WTC11 (cell line): ENCODE data around the gene CTNNA1. TPM values are rescaled to one million over a fixed set of nuclear protein-coding genes. Genes with fewer than 3 reads are reported as not detected.
A peak's percentile ranks its signal among the peaks of the same experiment; 100 is the strongest.

Source experiments
- ATAC-seq: fragments of 200-7000 bp; cut with Tn5 transposase; 2 replicates; pipeline ENCODE4 v1.10.0; 2021; ENCODE audit warnings: mild to moderate bottlenecking, moderate library complexity
- CTCF ChIA-PET: fragments of 300-600 bp; sonication (Branson Sonifier 250); formaldehyde crosslinking; loops from one replicate; lab custom pipeline; 2021; ENCODE audit warnings: antibody characterized with exemption; lab: Charles Lee
- POLR2A ChIA-PET: fragments of 350-600 bp; sonication (Branson Sonifier 250); formaldehyde crosslinking; loops from one replicate; lab custom pipeline; 2021; ENCODE audit warnings: antibody characterized with exemption; lab: Charles Lee
- DNase-seq: peaks from one replicate; pipeline ENCODE4 v3.0.0; 2021; ENCODE audit warnings: low spot score
- H3K27ac Mint-ChIP-seq: 2 replicates; pipeline ENCODE4 v1.8.0; 2021; ENCODE audit warnings: mixed read lengths
- H3K27me3 Mint-ChIP-seq: 2 replicates; pipeline ENCODE4 v1.8.0; 2021; ENCODE audit warnings: low read depth, mild to moderate bottlenecking, moderate library complexity, mixed read lengths
- H3K36me3 Mint-ChIP-seq: 2 replicates; pipeline ENCODE4 v1.8.0; 2021; ENCODE audit warnings: mixed read lengths
- H3K4me1 Mint-ChIP-seq: 2 replicates; pipeline ENCODE4 v1.8.0; 2022; ENCODE audit warnings: mixed read lengths
- H3K4me3 Mint-ChIP-seq: 2 replicates; pipeline ENCODE4 v1.8.0; 2021; ENCODE audit warnings: mild to moderate bottlenecking, moderate library complexity, mixed read lengths
- H3K9me3 Mint-ChIP-seq: 2 replicates; pipeline ENCODE4 v1.8.0; 2021; ENCODE audit warnings: mixed read lengths
- ATF1 ChIP-seq: sonication (generic); formaldehyde crosslinking; IDR thresholded peaks from 2 replicates; pipeline ENCODE4 v1.8.1; 2023; ENCODE audit warnings: mild to moderate bottlenecking, moderate library complexity, missing genetic modification reagents
- ETV6 ChIP-seq: sonication (generic); formaldehyde crosslinking; IDR thresholded peaks from 2 replicates; pipeline ENCODE4 v1.8.1; 2022; ENCODE audit warnings: mild to moderate bottlenecking, missing genetic modification reagents
- GABPB1 ChIP-seq: sonication (generic); formaldehyde crosslinking; IDR thresholded peaks from 2 replicates; pipeline ENCODE4 v1.8.1; 2023; ENCODE audit warnings: mild to moderate bottlenecking, missing genetic modification reagents
- IRF2 ChIP-seq: sonication (generic); formaldehyde crosslinking; IDR thresholded peaks from 2 replicates; pipeline ENCODE4 v1.8.0; 2022; ENCODE audit warnings: low read depth, missing genetic modification reagents, borderline replicate concordance
- NR3C1 ChIP-seq: sonication (generic); formaldehyde crosslinking; conservative IDR thresholded peaks from 2 replicates; pipeline ENCODE4 v1.8.1; 2023; ENCODE audit warnings: low read depth, mild to moderate bottlenecking, missing genetic modification reagents
- PRRX2 ChIP-seq: fragments of 250-450 bp; sonication (Bioruptor Pico); IDR thresholded peaks from 2 replicates; pipeline ENCODE4 v1.8.0; 2021; ENCODE audit warnings: mild to moderate bottlenecking
- RELA ChIP-seq: sonication (generic); formaldehyde crosslinking; IDR thresholded peaks from 2 replicates; pipeline ENCODE4 v1.8.1; 2022; ENCODE audit warnings: missing genetic modification reagents, mild to moderate bottlenecking, borderline replicate concordance
- TP53 ChIP-seq: sonication (generic); formaldehyde crosslinking; IDR thresholded peaks from 2 replicates; pipeline ENCODE4 v1.8.1; 2023; ENCODE audit warnings: mild to moderate bottlenecking, missing genetic modification reagents
- ZBTB21 ChIP-seq: sonication (generic); formaldehyde crosslinking; IDR thresholded peaks from 2 replicates; pipeline ENCODE4 v1.8.1; 2023; ENCODE audit warnings: mild to moderate bottlenecking, missing genetic modification reagents, borderline replicate concordance
- total RNA-seq: library from RNA; stranded (reverse); gene quantifications from 3 replicates; pipeline ENCODE4 v1.2.3, GENCODE V29; 2021
- TF ChIP-seq, protein P1 (sequence below): sonication (generic); formaldehyde crosslinking; conservative IDR thresholded peaks from 2 replicates; pipeline ENCODE4 v1.8.1; 2023; ENCODE audit warnings: mild to moderate bottlenecking, low read depth, missing genetic modification reagents, moderate library complexity
- TF ChIP-seq, protein P2 (sequence below): fragments of 250-450 bp; sonication (Bioruptor Pico); conservative IDR thresholded peaks from 2 replicates; pipeline ENCODE4 v1.9.0; 2021; ENCODE audit warnings: mild to moderate bottlenecking
- TF ChIP-seq, protein P3 (sequence below): sonication (generic); formaldehyde crosslinking; IDR thresholded peaks from 2 replicates; pipeline ENCODE4 v1.8.1; 2023; ENCODE audit warnings: mild to moderate bottlenecking, missing genetic modification reagents
- TF ChIP-seq, protein P4 (sequence below): fragments of 250-450 bp; sonication (Bioruptor Pico); IDR thresholded peaks from 2 replicates; pipeline ENCODE4 v1.8.0; 2021; ENCODE audit warnings: mild to moderate bottlenecking
- TF ChIP-seq, protein P5 (sequence below): sonication (generic); formaldehyde crosslinking; conservative IDR thresholded peaks from 2 replicates; pipeline ENCODE4 v1.8.1; 2022; ENCODE audit warnings: mild to moderate bottlenecking, missing genetic modification reagents

CTNNA1 gene
- total RNA-seq, 1 experiment from 2014 or later = 309 TPM

DNA sequence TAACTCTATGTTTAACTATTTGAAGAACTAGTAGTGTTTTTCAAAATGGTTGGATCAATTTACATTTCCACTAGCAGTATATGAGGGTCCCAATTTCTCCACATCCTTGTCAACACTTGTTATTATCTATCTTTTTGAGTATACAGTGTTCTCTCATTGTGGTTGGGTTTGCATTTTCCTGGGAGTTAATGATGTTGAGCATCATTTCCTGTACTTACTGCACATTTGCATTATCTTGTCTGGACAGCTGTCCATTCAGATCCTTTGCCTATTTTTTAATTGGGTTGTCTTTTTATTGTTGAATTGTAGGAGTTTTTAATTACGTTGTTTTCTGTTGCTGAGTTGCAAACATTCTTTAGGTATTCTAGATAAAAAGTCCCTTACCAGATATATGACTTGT is 225.4 kb downstream of the CTNNA1 start (continued):
- TF ChIP-seq, protein P1, sequence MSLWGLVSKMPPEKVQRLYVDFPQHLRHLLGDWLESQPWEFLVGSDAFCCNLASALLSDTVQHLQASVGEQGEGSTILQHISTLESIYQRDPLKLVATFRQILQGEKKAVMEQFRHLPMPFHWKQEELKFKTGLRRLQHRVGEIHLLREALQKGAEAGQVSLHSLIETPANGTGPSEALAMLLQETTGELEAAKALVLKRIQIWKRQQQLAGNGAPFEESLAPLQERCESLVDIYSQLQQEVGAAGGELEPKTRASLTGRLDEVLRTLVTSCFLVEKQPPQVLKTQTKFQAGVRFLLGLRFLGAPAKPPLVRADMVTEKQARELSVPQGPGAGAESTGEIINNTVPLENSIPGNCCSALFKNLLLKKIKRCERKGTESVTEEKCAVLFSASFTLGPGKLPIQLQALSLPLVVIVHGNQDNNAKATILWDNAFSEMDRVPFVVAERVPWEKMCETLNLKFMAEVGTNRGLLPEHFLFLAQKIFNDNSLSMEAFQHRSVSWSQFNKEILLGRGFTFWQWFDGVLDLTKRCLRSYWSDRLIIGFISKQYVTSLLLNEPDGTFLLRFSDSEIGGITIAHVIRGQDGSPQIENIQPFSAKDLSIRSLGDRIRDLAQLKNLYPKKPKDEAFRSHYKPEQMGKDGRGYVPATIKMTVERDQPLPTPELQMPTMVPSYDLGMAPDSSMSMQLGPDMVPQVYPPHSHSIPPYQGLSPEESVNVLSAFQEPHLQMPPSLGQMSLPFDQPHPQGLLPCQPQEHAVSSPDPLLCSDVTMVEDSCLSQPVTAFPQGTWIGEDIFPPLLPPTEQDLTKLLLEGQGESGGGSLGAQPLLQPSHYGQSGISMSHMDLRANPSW (CRISPR knock-in tag) = no peak
- no peak for TF ChIP-seq IRF2

DNA sequence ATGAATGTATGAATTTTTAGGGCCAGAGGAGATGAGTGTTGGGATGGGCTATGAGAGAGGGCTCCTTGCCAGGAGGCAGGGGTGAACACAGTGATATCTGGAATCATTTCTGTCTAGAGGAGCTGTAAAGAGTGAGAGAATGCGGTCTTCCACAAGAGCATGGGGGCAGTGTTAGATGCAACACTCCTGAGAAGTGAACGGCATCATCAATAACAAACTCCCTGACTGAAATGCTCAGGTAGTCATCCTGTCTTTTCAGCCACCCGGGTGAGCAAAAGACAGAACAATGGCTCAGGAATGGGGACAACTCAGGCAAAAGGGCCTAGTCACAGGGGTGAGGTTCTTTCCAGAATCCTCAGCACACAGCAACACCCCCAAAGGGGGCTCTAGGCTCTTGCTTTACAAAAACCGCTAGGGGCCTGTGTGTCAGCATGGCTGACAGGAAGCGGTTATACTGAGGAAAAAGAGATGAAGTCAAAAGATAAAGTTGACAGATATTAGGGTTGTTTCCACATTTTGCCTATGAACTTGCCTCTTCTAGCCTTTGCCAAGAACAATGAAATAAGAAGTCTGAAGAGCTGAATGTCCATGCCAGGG is 226.6 kb downstream of the CTNNA1 start:
- H3K27ac Mint-ChIP-seq = peak overlapping the region; percentile 75; the same call in 1 of the 2 replicates
- H3K36me3 Mint-ChIP-seq = no peaks in the 10 kb centered on the region
- POLR2A ChIA-PET = no interaction called here
- ATAC-seq (no peak; the same call in 1 of the 2 replicates), DNase-seq (no peak)
- H3K4me3 Mint-ChIP-seq = no peak overlapping the region
- peaks cover 20% of the 10 kb centered on the region for H3K4me1 Mint-ChIP-seq
- H3K9me3 Mint-ChIP-seq = no peaks in the 10 kb centered on the region
- CTCF ChIA-PET = no interaction called here
- no peaks in the 10 kb centered on the region; the same call in 1 of the 2 replicates for H3K27me3 Mint-ChIP-seq
- TF ChIP-seq ATF1 (CRISPR knock-in tag) = no peak

DNA sequence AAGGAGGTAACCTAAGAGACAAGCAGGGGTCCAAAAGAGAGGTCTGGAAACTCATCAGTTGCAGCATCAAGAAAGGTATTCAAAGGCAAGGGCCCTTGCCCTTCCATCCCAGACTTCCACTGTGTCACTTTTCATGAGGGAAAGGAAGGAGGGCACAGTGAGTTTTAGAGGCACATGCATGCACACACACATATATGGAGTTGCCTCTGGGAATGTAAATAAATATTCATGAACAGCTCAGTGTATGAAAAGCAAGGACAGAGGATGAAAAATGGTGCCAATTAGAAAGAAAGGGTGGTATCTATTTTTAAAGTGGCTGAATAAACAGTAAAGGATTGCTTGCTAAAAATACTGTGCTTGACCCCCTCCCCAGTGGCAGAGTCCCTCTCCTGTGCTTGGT is 227.2 kb downstream of the CTNNA1 start:
- H3K9me3 Mint-ChIP-seq = no peaks in the 10 kb centered on the region

More for the DNA sequence above, 227.2 kb downstream of the CTNNA1 start:
- ATAC-seq (no peak), DNase-seq (no peak)
- Mint-ChIP-seq H3K36me3 (no peaks in the 10 kb centered on the region), H3K27ac (no peak overlapping the region), H3K27me3 (no peaks in the 10 kb centered on the region; the same call in 1 of the 2 replicates), H3K4me1 (peaks cover 20% of the 10 kb centered on the region), H3K4me3 (no peak overlapping the region)
- POLR2A ChIA-PET = no interaction called here
- TF ChIP-seq TP53 (no peak), GABPB1 (CRISPR knock-in tag) (no peak), ZBTB21 (CRISPR knock-in tag) (no peak), PRRX2 (no peak), ETV6 (CRISPR knock-in tag) (no peak), NR3C1 (CRISPR knock-in tag) (no peak), RELA (no peak)
- TF ChIP-seq, protein P2, sequence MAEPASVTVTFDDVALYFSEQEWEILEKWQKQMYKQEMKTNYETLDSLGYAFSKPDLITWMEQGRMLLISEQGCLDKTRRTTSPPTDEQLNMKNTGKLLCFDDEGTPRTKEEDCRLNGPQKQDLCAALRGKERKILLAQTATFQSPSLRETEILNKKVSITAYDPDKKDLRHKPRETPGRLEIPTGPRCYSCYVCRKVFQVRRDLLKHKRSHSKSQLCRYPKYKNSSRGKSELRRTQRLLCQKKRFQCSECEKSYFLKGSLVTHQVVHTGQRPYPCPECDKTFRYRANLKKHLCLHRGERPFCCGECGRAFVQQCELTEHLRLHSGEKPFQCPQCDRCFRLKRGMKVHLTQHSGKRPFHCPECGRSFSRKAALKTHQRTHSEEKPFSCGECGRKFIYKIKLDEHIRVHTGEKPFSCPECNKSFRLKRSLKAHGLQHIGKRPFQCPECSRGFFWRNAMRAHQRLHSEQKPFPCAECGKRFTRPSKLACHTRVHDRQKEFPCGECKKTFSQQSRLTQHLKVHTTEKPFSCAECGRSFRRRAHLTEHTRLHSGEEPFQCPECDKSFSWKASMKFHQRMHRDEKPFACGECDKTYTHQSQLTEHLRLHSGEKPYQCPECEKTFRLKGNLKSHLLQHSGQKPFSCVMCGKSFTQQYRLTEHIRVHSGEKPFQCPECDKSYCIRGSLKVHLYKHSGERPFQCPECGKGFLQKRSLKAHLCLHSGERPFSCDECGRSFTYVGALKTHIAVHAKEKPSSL (CRISPR knock-in tag) = no peak
- TF ChIP-seq, protein P3, sequence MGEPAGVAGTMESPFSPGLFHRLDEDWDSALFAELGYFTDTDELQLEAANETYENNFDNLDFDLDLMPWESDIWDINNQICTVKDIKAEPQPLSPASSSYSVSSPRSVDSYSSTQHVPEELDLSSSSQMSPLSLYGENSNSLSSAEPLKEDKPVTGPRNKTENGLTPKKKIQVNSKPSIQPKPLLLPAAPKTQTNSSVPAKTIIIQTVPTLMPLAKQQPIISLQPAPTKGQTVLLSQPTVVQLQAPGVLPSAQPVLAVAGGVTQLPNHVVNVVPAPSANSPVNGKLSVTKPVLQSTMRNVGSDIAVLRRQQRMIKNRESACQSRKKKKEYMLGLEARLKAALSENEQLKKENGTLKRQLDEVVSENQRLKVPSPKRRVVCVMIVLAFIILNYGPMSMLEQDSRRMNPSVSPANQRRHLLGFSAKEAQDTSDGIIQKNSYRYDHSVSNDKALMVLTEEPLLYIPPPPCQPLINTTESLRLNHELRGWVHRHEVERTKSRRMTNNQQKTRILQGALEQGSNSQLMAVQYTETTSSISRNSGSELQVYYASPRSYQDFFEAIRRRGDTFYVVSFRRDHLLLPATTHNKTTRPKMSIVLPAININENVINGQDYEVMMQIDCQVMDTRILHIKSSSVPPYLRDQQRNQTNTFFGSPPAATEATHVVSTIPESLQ (CRISPR knock-in tag) = no peak
- TF ChIP-seq, protein P4, sequence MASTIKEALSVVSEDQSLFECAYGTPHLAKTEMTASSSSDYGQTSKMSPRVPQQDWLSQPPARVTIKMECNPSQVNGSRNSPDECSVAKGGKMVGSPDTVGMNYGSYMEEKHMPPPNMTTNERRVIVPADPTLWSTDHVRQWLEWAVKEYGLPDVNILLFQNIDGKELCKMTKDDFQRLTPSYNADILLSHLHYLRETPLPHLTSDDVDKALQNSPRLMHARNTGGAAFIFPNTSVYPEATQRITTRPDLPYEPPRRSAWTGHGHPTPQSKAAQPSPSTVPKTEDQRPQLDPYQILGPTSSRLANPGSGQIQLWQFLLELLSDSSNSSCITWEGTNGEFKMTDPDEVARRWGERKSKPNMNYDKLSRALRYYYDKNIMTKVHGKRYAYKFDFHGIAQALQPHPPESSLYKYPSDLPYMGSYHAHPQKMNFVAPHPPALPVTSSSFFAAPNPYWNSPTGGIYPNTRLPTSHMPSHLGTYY (CRISPR knock-in tag) = no peak
- TF ChIP-seq, protein P5, sequence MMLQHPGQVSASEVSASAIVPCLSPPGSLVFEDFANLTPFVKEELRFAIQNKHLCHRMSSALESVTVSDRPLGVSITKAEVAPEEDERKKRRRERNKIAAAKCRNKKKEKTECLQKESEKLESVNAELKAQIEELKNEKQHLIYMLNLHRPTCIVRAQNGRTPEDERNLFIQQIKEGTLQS = no peak
- CTCF ChIA-PET = no interaction called here
